Osteoblast (primary cell): ENCODE results near the gene ANKRD33B. TPM values are rescaled to one million over a fixed set of nuclear protein-coding genes. Genes with fewer than 3 reads are reported as not detected.

Experiments
- DNase-seq: peaks from one replicate; pipeline ENCODE4 v3.0.0; 2011; ENCODE audit warnings: low spot score, mixed read lengths; ENCODE audit not compliant: insufficient read length; ENCODE audit errors: missing footprints
- H2AFZ ChIP-seq: 2 replicates; pipeline ENCODE4 v1.6.0; 2011; ENCODE audit warnings: mild to moderate bottlenecking, low read length
- H3K27ac ChIP-seq: 2 replicates; pipeline ENCODE4 v1.5.1; 2011; ENCODE audit warnings: mild to moderate bottlenecking, low read depth, low read length, moderate library complexity
- H3K27me3 ChIP-seq: 2 replicates; pipeline ENCODE4 v1.6.0; 2012; ENCODE audit warnings: mild to moderate bottlenecking, control low read depth, inconsistent platforms, low read length, moderate library complexity; ENCODE audit not compliant: insufficient read depth
- H3K36me3 ChIP-seq: 2 replicates; pipeline ENCODE4 v1.5.1; 2011; ENCODE audit warnings: mild to moderate bottlenecking, low read length, control low read depth, moderate library complexity; ENCODE audit not compliant: insufficient read depth
- H3K4me1 ChIP-seq: 2 replicates; pipeline ENCODE4 v1.5.1; 2011; ENCODE audit warnings: mild to moderate bottlenecking, low read length, control low read depth, moderate library complexity; ENCODE audit not compliant: insufficient read depth
- H3K4me2 ChIP-seq: 2 replicates; pipeline ENCODE4 v1.6.0; 2011; ENCODE audit warnings: mild to moderate bottlenecking, low read length; ENCODE audit not compliant: insufficient read depth
- H3K4me3 ChIP-seq: fragments of 200-600 bp; sonication (generic); 3 replicates; pipeline ENCODE4 v1.5.1; 2012; ENCODE audit warnings: mild to moderate bottlenecking, low read length, inconsistent platforms; ENCODE audit not compliant: insufficient read depth
- H3K79me2 ChIP-seq: 2 replicates; pipeline ENCODE4 v1.6.0; 2012; ENCODE audit warnings: mild to moderate bottlenecking, low read length, control low read depth, inconsistent platforms; ENCODE audit not compliant: insufficient read depth
- H3K9me3 ChIP-seq: 2 replicates; pipeline ENCODE4 v1.5.1; 2011; ENCODE audit warnings: low read depth, low read length, control low read depth
- H4K20me1 ChIP-seq: 2 replicates; pipeline ENCODE4 v1.6.0; 2012; ENCODE audit warnings: mild to moderate bottlenecking, low read length, control low read depth; ENCODE audit not compliant: insufficient read depth
- total RNA-seq: library from RNA; depleted of rRNA; stranded (reverse); fragments of >200 nt; gene quantifications from 2 replicates; pipeline ENCODE4 v1.2.3, GENCODE V29; 2012
- TF ChIP-seq, protein P1 (sequence below): IDR thresholded peaks from 2 replicates; pipeline ENCODE4 v1.5.1; 2011; ENCODE audit warnings: mild to moderate bottlenecking, low read depth, low read length, moderate library complexity; ENCODE audit errors: extremely low read depth

ANKRD33B gene
- total RNA-seq, 1 donor = 5.1 TPM

DNA sequence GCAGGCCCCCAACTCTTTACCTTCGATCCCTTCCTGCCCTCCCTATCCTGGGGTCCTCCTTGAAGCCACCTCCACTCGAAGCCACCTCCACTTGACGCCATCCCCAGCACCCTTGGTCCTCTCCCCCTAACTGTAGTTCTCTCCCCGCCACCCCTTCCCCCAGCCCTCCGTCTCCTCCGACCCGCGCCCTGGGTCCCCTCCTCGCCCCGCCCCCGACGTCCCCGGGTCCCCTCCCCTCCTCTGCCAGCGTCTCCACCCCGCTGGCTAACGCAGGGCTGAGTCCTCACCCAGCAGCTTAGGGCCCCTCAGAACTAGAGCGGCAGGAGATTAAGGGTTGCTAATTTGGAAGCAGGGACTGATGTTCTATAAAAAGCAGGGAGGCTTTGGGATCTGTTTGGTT, 30.6 kb upstream of the ANKRD33B start:
- peak; percentile 55 for DNase-seq
- Histone ChIP-seq H3K4me3 (no peak overlapping the region), H3K4me1 (peaks cover 10% of the 10 kb centered on the region), H3K27ac (no peak overlapping the region), H3K4me2 (no peak overlapping the region), H3K27me3 (no peaks in the 10 kb centered on the region), H3K36me3 (no peaks in the 10 kb centered on the region), H3K79me2 (no peaks in the 10 kb centered on the region), H3K9me3 (no peaks in the 10 kb centered on the region), H4K20me1 (no peaks in the 10 kb centered on the region), H2AFZ (peak overlapping the region; percentile 65)
- TF ChIP-seq, protein P1, sequence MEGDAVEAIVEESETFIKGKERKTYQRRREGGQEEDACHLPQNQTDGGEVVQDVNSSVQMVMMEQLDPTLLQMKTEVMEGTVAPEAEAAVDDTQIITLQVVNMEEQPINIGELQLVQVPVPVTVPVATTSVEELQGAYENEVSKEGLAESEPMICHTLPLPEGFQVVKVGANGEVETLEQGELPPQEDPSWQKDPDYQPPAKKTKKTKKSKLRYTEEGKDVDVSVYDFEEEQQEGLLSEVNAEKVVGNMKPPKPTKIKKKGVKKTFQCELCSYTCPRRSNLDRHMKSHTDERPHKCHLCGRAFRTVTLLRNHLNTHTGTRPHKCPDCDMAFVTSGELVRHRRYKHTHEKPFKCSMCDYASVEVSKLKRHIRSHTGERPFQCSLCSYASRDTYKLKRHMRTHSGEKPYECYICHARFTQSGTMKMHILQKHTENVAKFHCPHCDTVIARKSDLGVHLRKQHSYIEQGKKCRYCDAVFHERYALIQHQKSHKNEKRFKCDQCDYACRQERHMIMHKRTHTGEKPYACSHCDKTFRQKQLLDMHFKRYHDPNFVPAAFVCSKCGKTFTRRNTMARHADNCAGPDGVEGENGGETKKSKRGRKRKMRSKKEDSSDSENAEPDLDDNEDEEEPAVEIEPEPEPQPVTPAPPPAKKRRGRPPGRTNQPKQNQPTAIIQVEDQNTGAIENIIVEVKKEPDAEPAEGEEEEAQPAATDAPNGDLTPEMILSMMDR = no peak

DNA sequence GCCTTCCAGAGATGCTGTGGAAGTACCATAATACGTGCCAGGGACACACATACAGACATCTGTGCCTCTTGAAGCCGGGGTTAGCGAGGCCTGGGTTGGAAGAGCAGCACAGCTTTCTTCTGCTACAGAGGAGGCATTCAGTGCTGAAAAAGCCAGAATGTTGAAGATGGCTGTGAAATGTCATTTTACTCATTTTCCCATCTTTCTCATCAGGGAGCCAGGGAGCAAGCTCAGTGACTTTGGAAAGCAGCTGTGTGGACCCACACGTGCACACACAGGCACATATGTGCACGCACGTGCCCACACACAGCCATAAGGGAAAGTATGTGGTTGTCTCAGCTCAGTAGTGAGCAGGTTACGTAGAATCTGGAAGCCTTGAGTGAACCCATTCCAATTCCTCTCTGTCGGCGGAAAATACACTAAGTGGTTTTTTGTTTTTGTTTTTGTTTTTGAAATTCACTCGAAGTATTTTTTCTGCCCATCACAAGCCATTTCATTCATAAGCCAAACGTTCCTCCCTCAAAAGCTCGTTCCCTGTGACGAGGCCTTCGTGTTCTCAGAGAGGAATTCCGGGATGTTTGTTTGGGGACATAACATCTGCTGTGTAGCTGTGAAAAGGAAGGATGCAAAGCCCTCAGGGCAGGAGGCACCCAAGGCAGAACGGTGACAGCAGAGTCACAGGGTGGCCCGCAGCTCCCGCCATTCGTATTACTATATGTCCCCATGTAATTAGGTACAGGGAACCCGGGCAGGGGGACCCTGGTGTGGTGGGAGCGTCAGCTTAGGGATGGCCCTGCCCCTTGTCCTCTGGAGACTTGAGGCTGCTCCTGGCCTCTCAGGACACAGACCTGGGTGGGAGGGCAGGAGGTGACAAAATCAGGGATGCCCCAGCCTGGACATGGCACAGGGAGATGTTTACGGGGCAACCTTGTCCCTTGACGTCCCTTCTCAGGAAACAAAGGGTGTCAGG, 29.0 kb upstream of the ANKRD33B start:
- peaks cover 16% of the 10 kb centered on the region for H3K4me1 ChIP-seq
- H4K20me1 ChIP-seq = no peaks in the 10 kb centered on the region
- no peaks in the 10 kb centered on the region for H3K79me2 ChIP-seq
- no peaks in the 10 kb centered on the region for H3K27me3 ChIP-seq
- H3K4me2 ChIP-seq = no peak overlapping the region
- DNase-seq = peak; percentile 29
- no peak overlapping the region for H3K4me3 ChIP-seq
- H3K9me3 ChIP-seq = no peaks in the 10 kb centered on the region
- TF ChIP-seq, protein P1 = no peak
- H2AFZ ChIP-seq = peak overlapping the region; percentile 2
- no peak overlapping the region for H3K27ac ChIP-seq
- no peaks in the 10 kb centered on the region for H3K36me3 ChIP-seq

DNA sequence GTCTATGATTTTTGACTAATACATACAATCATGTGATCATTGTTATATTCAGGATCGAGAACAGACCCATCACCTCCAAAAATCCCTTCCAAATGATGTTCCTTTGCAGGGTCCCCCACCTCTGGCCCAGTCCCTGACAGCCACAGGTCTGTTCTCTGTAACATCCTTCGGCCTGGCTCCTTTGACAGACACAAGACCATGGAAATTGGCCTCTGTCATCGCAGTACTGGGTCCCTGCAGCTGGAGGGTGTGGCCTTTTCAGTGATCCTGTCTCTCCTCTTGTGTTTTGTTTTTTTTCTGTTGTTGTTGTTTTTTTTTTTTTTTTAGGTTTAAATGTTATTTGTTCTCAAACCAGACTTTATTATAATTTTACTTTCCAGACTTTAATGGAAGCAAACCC, 27.4 kb upstream of the ANKRD33B start:
- Histone ChIP-seq H3K36me3 (no peaks in the 10 kb centered on the region), H3K27ac (no peak overlapping the region), H4K20me1 (no peaks in the 10 kb centered on the region), H3K4me3 (no peak overlapping the region), H3K4me2 (no peak overlapping the region), H3K27me3 (no peaks in the 10 kb centered on the region), H3K79me2 (no peaks in the 10 kb centered on the region), H2AFZ (no peak overlapping the region), H3K9me3 (no peaks in the 10 kb centered on the region), H3K4me1 (peaks cover 16% of the 10 kb centered on the region)
- TF ChIP-seq, protein P1 = no peak
- DNase-seq = no peak

DNA sequence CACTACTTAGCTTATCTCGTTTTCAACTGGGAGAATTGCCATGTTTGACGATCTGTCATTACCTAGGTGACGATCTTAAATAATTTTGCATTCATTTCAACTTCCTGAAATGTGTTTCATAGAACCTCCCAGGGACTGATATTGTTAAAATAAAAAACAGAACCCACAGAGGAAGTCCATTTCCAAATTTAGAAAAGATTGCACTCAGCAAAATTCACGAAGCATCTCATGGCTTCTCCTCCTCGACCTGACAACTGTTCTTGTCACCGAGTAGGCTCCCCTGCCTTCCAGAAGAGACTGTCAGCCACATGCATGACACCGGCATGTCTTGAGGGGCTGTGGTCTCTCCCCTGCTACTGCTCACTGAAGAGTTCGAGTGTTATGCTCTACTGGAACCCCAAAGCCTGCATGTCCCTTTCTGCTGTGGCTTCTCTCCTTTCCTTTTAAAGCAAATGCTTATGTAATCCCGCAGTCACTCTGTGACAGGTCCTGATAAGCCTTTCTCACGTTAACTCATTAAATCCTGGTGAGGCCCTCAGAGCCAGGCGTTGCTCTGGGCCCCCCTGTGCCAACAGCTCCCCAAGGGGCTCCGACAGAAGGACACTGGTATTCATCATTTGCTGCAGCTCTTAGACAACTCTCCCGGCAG, 26.8 kb upstream of the ANKRD33B start:
- H2AFZ ChIP-seq = peak overlapping the region; percentile 38
- H3K4me2 ChIP-seq = peak overlapping the region; percentile 8

More for the DNA sequence above, 26.8 kb upstream of the ANKRD33B start:
- DNase-seq = peak; percentile 26
- Histone ChIP-seq H3K9me3 (no peaks in the 10 kb centered on the region), H3K27me3 (no peaks in the 10 kb centered on the region), H4K20me1 (no peaks in the 10 kb centered on the region), H3K4me1 (peaks cover 19% of the 10 kb centered on the region), H3K36me3 (no peaks in the 10 kb centered on the region), H3K4me3 (no peak overlapping the region), H3K79me2 (no peaks in the 10 kb centered on the region), H3K27ac (no peak overlapping the region)
- TF ChIP-seq, protein P1 = no peak
